Transverse colon (tissue), 4 donors: ENCODE measurements around the gene RPS6KA2.

Experiments used
- CTCF ChIP-seq, 5 experiments: fragments of 200-600 bp in 3 of 5; fragments of 450-650 bp in 2 of 5; sonication (generic) in 3 of 5; IDR thresholded peaks; 1 replicate in 2 of 5; 2 replicates in 3 of 5; pipeline ENCODE4 v1.5.1; 2016 to 2017; ENCODE audit warnings: antibody characterized with exemption in 5 of 5, inconsistent platforms in 3 of 5, mild to moderate bottlenecking in 2 of 5, moderate library complexity in 1 of 5
- POLR2A ChIP-seq: fragments of 450-650 bp; IDR thresholded peaks from one replicate; pipeline ENCODE4 v1.6.1; 2016; ENCODE audit warnings: antibody characterized with exemption, mild to moderate bottlenecking, moderate library complexity
- POLR2AphosphoS5 ChIP-seq, 3 donors: sonication (generic); formaldehyde crosslinking; IDR thresholded peaks; one replicate each; pipeline ENCODE4 v1.6.1; 2016; ENCODE audit warnings: antibody characterized with exemption in 3 of 3

GRCh38 chr6:166562726-166563125 is 64.3 kb downstream of the RPS6KA2 start:
- TF ChIP-seq CTCF (IDR thresholded peaks at IDR 0.05), result no peak
- no peak for TF ChIP-seq POLR2A
- no peak for TF ChIP-seq POLR2AphosphoS5 (IDR thresholded peaks at IDR 0.05)
